Epithelial cell of esophagus (primary cell): ENCODE results near the gene USP14.

ENCODE experiments used
- DNase-seq: peaks from one replicate; pipeline ENCODE4 v3.0.0; 2010; ENCODE audit warnings: low read depth
- H3K4me3 ChIP-seq: 2 replicates; pipeline ENCODE4 v1.5.1; 2011; ENCODE audit warnings: mild to moderate bottlenecking, low read length, control low read depth
- CTCF ChIP-seq: IDR thresholded peaks from 2 replicates; pipeline ENCODE4 v1.5.1; 2011; ENCODE audit warnings: low read depth, mild to moderate bottlenecking, low read length, control low read depth, inconsistent platforms; ENCODE audit not compliant: insufficient read depth; ENCODE audit errors: missing control alignments

Gene USP14

GRCh38 chr18:181711-182110 is 23.4 kb downstream of the USP14 start:
- no peak for DNase-seq
- H3K4me3 ChIP-seq: no peak overlapping the region
- TF ChIP-seq CTCF: no peak

- no peak for TF ChIP-seq CTCF
- DNase-seq: no peak
- no peak overlapping the region for H3K4me3 ChIP-seq
Observed at GRCh38 chr18:183769-184168, 25.4 kb downstream of the USP14 start.

GRCh38 chr18:189254-189653 is 30.9 kb downstream of the USP14 start:
- DNase-seq: no peak
- no peak for TF ChIP-seq CTCF
- no peak overlapping the region for H3K4me3 ChIP-seq

- no peak for DNase-seq
- no peak overlapping the region for H3K4me3 ChIP-seq
- TF ChIP-seq CTCF: no peak
Observed at GRCh38 chr18:191725-192124, 33.4 kb downstream of the USP14 start.

GRCh38 chr18:192801-193200 is 34.4 kb downstream of the USP14 start:
- no peak for DNase-seq
- no peak overlapping the region for H3K4me3 ChIP-seq
- no peak for TF ChIP-seq CTCF

- TF ChIP-seq CTCF: no peak
Observed at GRCh38 chr18:195651-196050, 37.3 kb downstream of the USP14 start.

GRCh38 chr18:199214-199613 is 40.9 kb downstream of the USP14 start:
- H3K4me3 ChIP-seq: no peak overlapping the region
- no peak for DNase-seq
- TF ChIP-seq CTCF: no peak

More at GRCh38 chr18:195651-196050, 37.3 kb downstream of the USP14 start:
- H3K4me3 ChIP-seq: no peak overlapping the region
- no peak for DNase-seq
